ENCODE data around the gene ATP5F1D.

DNA sequence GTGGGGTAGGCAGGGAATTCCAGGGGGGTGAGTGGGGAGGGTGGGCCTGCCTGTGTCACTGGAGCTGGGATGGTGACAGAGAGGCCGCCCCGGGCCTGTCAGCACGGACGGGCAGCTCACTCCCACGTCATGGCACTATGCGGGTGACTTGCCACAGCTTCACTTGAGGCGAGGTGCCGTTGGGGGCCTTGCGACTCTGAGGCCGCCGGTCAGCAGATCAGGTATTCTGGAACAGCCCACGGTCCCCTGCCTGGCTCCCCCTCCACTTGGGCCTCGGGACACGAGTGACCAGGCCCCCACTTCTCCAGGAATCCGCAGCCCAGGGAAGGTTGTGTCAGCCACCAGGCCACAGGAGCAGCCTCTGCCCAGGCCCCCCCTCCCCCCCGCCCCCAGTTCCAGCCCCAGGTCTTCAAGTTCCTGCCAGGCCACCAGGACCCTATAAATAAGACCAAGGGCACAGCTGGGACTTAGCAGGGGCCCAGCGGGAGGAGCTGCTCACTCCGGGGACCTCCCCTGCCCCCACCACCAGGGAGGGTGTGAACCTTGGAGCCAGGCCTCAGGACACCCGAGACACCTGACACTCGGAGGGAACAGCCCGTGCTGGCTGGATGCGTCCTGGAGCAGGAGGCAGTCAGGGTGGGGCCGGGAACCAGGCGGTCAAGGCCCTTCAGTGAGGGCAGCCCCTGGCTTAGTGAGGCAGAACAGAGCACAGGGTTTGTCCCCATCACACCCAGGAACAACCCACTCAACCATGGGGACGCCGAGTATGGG, 4.1 kb downstream of the ATP5F1D start:
- TF ChIP-seq, protein P1, sequence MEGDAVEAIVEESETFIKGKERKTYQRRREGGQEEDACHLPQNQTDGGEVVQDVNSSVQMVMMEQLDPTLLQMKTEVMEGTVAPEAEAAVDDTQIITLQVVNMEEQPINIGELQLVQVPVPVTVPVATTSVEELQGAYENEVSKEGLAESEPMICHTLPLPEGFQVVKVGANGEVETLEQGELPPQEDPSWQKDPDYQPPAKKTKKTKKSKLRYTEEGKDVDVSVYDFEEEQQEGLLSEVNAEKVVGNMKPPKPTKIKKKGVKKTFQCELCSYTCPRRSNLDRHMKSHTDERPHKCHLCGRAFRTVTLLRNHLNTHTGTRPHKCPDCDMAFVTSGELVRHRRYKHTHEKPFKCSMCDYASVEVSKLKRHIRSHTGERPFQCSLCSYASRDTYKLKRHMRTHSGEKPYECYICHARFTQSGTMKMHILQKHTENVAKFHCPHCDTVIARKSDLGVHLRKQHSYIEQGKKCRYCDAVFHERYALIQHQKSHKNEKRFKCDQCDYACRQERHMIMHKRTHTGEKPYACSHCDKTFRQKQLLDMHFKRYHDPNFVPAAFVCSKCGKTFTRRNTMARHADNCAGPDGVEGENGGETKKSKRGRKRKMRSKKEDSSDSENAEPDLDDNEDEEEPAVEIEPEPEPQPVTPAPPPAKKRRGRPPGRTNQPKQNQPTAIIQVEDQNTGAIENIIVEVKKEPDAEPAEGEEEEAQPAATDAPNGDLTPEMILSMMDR (IDR thresholded peaks at IDR 0.05) = peak in 1 of 3 donors; percentile 20
- peak; percentile 49 for TF ChIP-seq POLR2A (IDR thresholded peaks at IDR 0.05)
